HCT116 (cell line): ENCODE measurements around the gene SLC24A3. TPM values are rescaled to one million over a fixed set of nuclear protein-coding genes. Genes with fewer than 3 reads are reported as not detected.

Experiments used
- ATAC-seq: fragments of 200-7000 bp; cut with Tn5 transposase; 2 replicates; pipeline ENCODE4 v1.9.1; 2020; ENCODE audit warnings: mild to moderate bottlenecking, moderate library complexity
- BruUV-seq: library from RNA; stranded (reverse); fragments of 400-500 nt; replicated peaks from 2 replicates; lab custom pipeline; 2021; lab: Mats Ljungman, UMichigan
- CTCF ChIA-PET: fragments of 300-600 bp; sonication (Branson Sonifier 250); formaldehyde crosslinking; loops from one replicate; lab custom pipeline; 2021; ENCODE audit warnings: antibody characterized with exemption; lab: Charles Lee
- POLR2A ChIA-PET: fragments of 300-600, 350-600 bp; sonication (Branson Sonifier 250); formaldehyde crosslinking; loops from one replicate; lab custom pipeline; 2021; ENCODE audit warnings: antibody characterized with exemption; lab: Charles Lee
- RAD21 ChIA-PET, 2 experiments: fragments of 300-600 bp; sonication (Branson Sonifier 250); formaldehyde crosslinking; loops; one replicate each; lab custom pipeline; 2023; ENCODE audit warnings: low total read pairs in 2 of 2; ENCODE audit not compliant: uncharacterized antibody in 2 of 2, unreplicated experiment in 2 of 2, low non-redundant PET in 1 of 2; lab: Charles Lee
- DNase-seq: peaks from one replicate; pipeline ENCODE4 v3.0.0-alpha.2; 2010; ENCODE audit warnings: low read depth, low spot score
- H2AFZ ChIP-seq: fragments of 200-600 bp; shearing (Covaris generic), sonication (generic); 2 replicates; pipeline ENCODE4 v1.6.1; 2017; ENCODE audit warnings: low read depth, mixed run types, mixed read lengths, antibody characterized with exemption, low read length; ENCODE audit not compliant: poor library complexity, severe bottlenecking
- H3K27ac ChIP-seq: 2 replicates; pipeline ENCODE4 v1.5.1; 2012; ENCODE audit warnings: low read depth, low read length
- H3K27me3 ChIP-seq: fragments of 200-600 bp; sonication (generic); 2 replicates; pipeline ENCODE4 v1.6.1; 2016; ENCODE audit warnings: mixed run types, low read length, mixed read lengths; ENCODE audit not compliant: insufficient read depth
- H3K36me3 ChIP-seq, 2 experiments: fragments of 200-500 bp in 1 of 2; fragments of 200-600 bp in 1 of 2; sonication (Bioruptor generic) in 1 of 2; sonication (generic) in 1 of 2; 2 replicates each; pipeline versions ENCODE4 v1.5.1 to v1.6.1; 2014 to 2016; ENCODE audit warnings: low read length in 2 of 2, inconsistent platforms in 1 of 2, mixed read lengths in 1 of 2, mixed run types in 1 of 2; ENCODE audit not compliant: insufficient read depth in 2 of 2, control insufficient read depth in 1 of 2
- H3K4me1 ChIP-seq, 2 experiments: fragments of 200-600 bp in 1 of 2; sonication (generic) in 1 of 2; 2 replicates each; pipeline versions ENCODE4 v1.5.1 to v1.6.1; 2012 to 2017; ENCODE audit warnings: low read length in 2 of 2, inconsistent platforms in 1 of 2, mild to moderate bottlenecking in 1 of 2, mixed read lengths in 1 of 2, mixed run types in 1 of 2, moderate library complexity in 1 of 2; ENCODE audit not compliant: insufficient read depth in 2 of 2, control insufficient read depth in 1 of 2
- H3K4me2 ChIP-seq: fragments of 200-600 bp; sonication (generic); 2 replicates; pipeline ENCODE4 v1.6.1; 2017; ENCODE audit warnings: mixed run types, low read length, mixed read lengths
- H3K4me3 ChIP-seq, 2 experiments: fragments of 200-600 bp in 1 of 2; sonication (generic) in 1 of 2; replicated peaks in 1 of 2; 2 replicates each; pipeline ENCODE4 v1.5.1; 2011 to 2016; ENCODE audit warnings: low read length in 2 of 2, control low read depth in 1 of 2, low read depth in 1 of 2, mild to moderate bottlenecking in 1 of 2, mixed read lengths in 1 of 2, mixed run types in 1 of 2
- H3K79me2 ChIP-seq: fragments of 200-600 bp; sonication (generic); 2 replicates; pipeline ENCODE4 v1.6.1; 2017; ENCODE audit warnings: mild to moderate bottlenecking, mixed run types, low read length, moderate library complexity, mixed read lengths; ENCODE audit not compliant: insufficient read depth
- H3K9ac ChIP-seq: fragments of 200-600 bp; sonication (generic); 2 replicates; pipeline ENCODE4 v1.6.1; 2016; ENCODE audit warnings: low read length, mixed read lengths
- H3K9me2 ChIP-seq: fragments of 200-600 bp; sonication (generic), shearing (Covaris generic); 2 replicates; pipeline ENCODE4 v1.6.1; 2017; ENCODE audit warnings: mixed run types, mild to moderate bottlenecking, moderate library complexity; ENCODE audit not compliant: insufficient read depth
- H3K9me3 ChIP-seq, 2 experiments: fragments of 200-500 bp in 1 of 2; fragments of 200-600 bp in 1 of 2; sonication (Bioruptor generic) in 1 of 2; sonication (generic) in 1 of 2; 2 replicates each; pipeline ENCODE4 v1.6.1; 2014 to 2017; ENCODE audit warnings: low read length in 2 of 2, mixed read lengths in 2 of 2, inconsistent platforms in 1 of 2, low read depth in 1 of 2, mild to moderate bottlenecking in 1 of 2, mixed run types in 1 of 2, moderate library complexity in 1 of 2; ENCODE audit not compliant: control insufficient read depth in 1 of 2, insufficient read depth in 1 of 2
- H4K20me1 ChIP-seq: fragments of 200-600 bp; sonication (generic), shearing (Covaris generic); 2 replicates; pipeline ENCODE4 v1.6.1; 2017; ENCODE audit warnings: mixed run types, mild to moderate bottlenecking, moderate library complexity; ENCODE audit not compliant: insufficient read depth
- ATF3 ChIP-seq: IDR thresholded peaks from 2 replicates; pipeline ENCODE4 v1.6.1; 2012
- CBX3 ChIP-seq: IDR thresholded peaks from 2 replicates; pipeline ENCODE4 v1.6.1; 2012; ENCODE audit warnings: low read depth
- CEBPB ChIP-seq: IDR thresholded peaks from 2 replicates; pipeline ENCODE4 v1.6.1; 2012; ENCODE audit warnings: low read depth
- EGR1 ChIP-seq: IDR thresholded peaks from 2 replicates; pipeline ENCODE4 v1.6.1; 2012; ENCODE audit warnings: low read depth
- ELF1 ChIP-seq: IDR thresholded peaks from 2 replicates; pipeline ENCODE4 v1.6.1; 2012; ENCODE audit warnings: low read depth, borderline replicate concordance
- EZH2 ChIP-seq: fragments of 200-600 bp; sonication (generic); IDR thresholded peaks from 2 replicates; pipeline ENCODE4 v1.6.1; 2017; ENCODE audit warnings: antibody characterized with exemption, mixed run types
- EZH2phosphoT487 ChIP-seq: fragments of 200-600 bp; IDR thresholded peaks from 2 replicates; pipeline ENCODE4 v1.6.1; 2018; ENCODE audit warnings: antibody characterized with exemption, borderline replicate concordance
- JUND ChIP-seq: IDR thresholded peaks from 2 replicates; pipeline ENCODE4 v1.6.1; 2012
- POLR2AphosphoS5 ChIP-seq: IDR thresholded peaks from 2 replicates; pipeline ENCODE4 v1.6.1; 2011; ENCODE audit warnings: mild to moderate bottlenecking, low read depth, low read length, moderate library complexity
- SRF ChIP-seq: IDR thresholded peaks from 2 replicates; pipeline ENCODE4 v1.6.1; 2012; ENCODE audit warnings: low read depth
- YY1 ChIP-seq: IDR thresholded peaks from 2 replicates; pipeline ENCODE4 v1.6.1; 2011; ENCODE audit warnings: low read length, low read depth, moderate library complexity, mild to moderate bottlenecking; ENCODE audit not compliant: insufficient replicate concordance; ENCODE audit errors: extremely low read depth
- ZBTB33 ChIP-seq: IDR thresholded peaks from 2 replicates; pipeline ENCODE4 v1.6.1; 2011; ENCODE audit warnings: mild to moderate bottlenecking, low read length, moderate library complexity; ENCODE audit not compliant: insufficient replicate concordance; ENCODE audit errors: extremely low read depth
- ZNF274 ChIP-seq: fragments of 200-500 bp; sonication (Bioruptor generic); IDR thresholded peaks from 2 replicates; pipeline ENCODE4 v1.6.1; 2014; ENCODE audit warnings: mild to moderate bottlenecking, low read depth, low read length, inconsistent platforms
- intact Hi-C: fragments of 100-400 bp; cut with micrococcal nuclease; formaldehyde crosslinking; loops from 2 replicates; pipeline ENCODE4 v1.10.0; 2022
- total RNA-seq: library from RNA; stranded (reverse); gene quantifications from one replicate; pipeline ENCODE4 v1.2.1, GENCODE V29; 2021; ENCODE audit not compliant: unreplicated experiment
- TF ChIP-seq, protein P1 (sequence below): IDR thresholded peaks from 2 replicates; pipeline ENCODE4 v1.6.1; 2012; ENCODE audit warnings: low read depth

Gene SLC24A3
- total RNA-seq, 1 experiment from 2014 or later: not detected

GRCh38 chr20:19431906-19432305, 219.5 kb downstream of the SLC24A3 start:
- Histone ChIP-seq H3K4me3 (no peak overlapping the region), H3K9ac (no peak overlapping the region), H3K27me3 (no peaks in the 10 kb centered on the region), H3K27ac (no peak overlapping the region), H3K9me2 (no peaks in the 10 kb centered on the region), H2AFZ (no peak overlapping the region), H3K9me3 (no peaks in the 10 kb centered on the region; a peak in 1 of 4 replicates), H3K4me1 (no peaks in the 10 kb centered on the region), H3K36me3 (no peaks in the 10 kb centered on the region), H3K79me2 (no peaks in the 10 kb centered on the region), H3K4me2 (no peak overlapping the region), H4K20me1 (no peaks in the 10 kb centered on the region)
- ChIA-PET RAD21 (no interaction called here), POLR2A (no interaction called here), CTCF (no interaction called here)
- no TSS peak for BruUV-seq
- intact Hi-C loops: no loop called here
- ATAC-seq (no peak), DNase-seq (no peak)
- TF ChIP-seq ELF1 (no peak), POLR2AphosphoS5 (no peak), JUND (no peak), CEBPB (no peak), EZH2phosphoT487 (no peak), CBX3 (no peak), EGR1 (no peak), YY1 (no peak), ZBTB33 (no peak), SRF (no peak), ATF3 (no peak), EZH2 (no peak), ZNF274 (no peak)
- TF ChIP-seq, protein P1, sequence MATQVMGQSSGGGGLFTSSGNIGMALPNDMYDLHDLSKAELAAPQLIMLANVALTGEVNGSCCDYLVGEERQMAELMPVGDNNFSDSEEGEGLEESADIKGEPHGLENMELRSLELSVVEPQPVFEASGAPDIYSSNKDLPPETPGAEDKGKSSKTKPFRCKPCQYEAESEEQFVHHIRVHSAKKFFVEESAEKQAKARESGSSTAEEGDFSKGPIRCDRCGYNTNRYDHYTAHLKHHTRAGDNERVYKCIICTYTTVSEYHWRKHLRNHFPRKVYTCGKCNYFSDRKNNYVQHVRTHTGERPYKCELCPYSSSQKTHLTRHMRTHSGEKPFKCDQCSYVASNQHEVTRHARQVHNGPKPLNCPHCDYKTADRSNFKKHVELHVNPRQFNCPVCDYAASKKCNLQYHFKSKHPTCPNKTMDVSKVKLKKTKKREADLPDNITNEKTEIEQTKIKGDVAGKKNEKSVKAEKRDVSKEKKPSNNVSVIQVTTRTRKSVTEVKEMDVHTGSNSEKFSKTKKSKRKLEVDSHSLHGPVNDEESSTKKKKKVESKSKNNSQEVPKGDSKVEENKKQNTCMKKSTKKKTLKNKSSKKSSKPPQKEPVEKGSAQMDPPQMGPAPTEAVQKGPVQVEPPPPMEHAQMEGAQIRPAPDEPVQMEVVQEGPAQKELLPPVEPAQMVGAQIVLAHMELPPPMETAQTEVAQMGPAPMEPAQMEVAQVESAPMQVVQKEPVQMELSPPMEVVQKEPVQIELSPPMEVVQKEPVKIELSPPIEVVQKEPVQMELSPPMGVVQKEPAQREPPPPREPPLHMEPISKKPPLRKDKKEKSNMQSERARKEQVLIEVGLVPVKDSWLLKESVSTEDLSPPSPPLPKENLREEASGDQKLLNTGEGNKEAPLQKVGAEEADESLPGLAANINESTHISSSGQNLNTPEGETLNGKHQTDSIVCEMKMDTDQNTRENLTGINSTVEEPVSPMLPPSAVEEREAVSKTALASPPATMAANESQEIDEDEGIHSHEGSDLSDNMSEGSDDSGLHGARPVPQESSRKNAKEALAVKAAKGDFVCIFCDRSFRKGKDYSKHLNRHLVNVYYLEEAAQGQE: no peak
